HG02970 (cell line): ENCODE data around the gene PAK2.
"Not testable (repeated sequence)": the region's sequence is repeated elsewhere in the genome, so short reads cannot be mapped to it uniquely, and the experiment has no call there.

ENCODE experiments used
- ATAC-seq: cut with Tn5 transposase; IDR thresholded peaks from one replicate; pipeline ENCODE4 v1.9.1; 2021; ENCODE audit warnings: mild to moderate bottlenecking, moderate library complexity, moderate number of reproducible peaks; ENCODE audit not compliant: unreplicated experiment, low FRiP score

Gene PAK2

GRCh38 chr3:196739671-196740480 lies at the start of gene PAK2:
PAK2 (plus strand) TSS chr3:196739857; CDS start chr3:196782647, 42,790 bp downstream.
- ATAC-seq, result peak; percentile 85

- ATAC-seq, result no peak
These were observed 49.6 kb upstream of the PAK2 start for GRCh38 chr3:196689941-196690660.

GRCh38 chr3:196691386-196691785 lies 48.3 kb upstream of the PAK2 start:
- no peak for ATAC-seq

- no peak for ATAC-seq
These were observed 45.4 kb upstream of the PAK2 start for GRCh38 chr3:196694202-196694638.

- ATAC-seq, result no peak
These were observed 44.5 kb upstream of the PAK2 start for GRCh38 chr3:196694941-196695848.

- no peak for ATAC-seq
These were observed 43.8 kb upstream of the PAK2 start for GRCh38 chr3:196695849-196696226.

GRCh38 chr3:196697270-196697669 lies 42.4 kb upstream of the PAK2 start:
- ATAC-seq, result no peak

- ATAC-seq, result no peak
These were observed 39.9 kb upstream of the PAK2 start for GRCh38 chr3:196699749-196700148.

GRCh38 chr3:196700801-196701200 lies 38.9 kb upstream of the PAK2 start:
- no peak for ATAC-seq

GRCh38 chr3:196706327-196706726 lies 33.3 kb upstream of the PAK2 start:
- no peak for ATAC-seq

- no peak for ATAC-seq
These were observed 32.9 kb upstream of the PAK2 start for GRCh38 chr3:196706731-196707130.

- no peak for ATAC-seq
These were observed 32.1 kb upstream of the PAK2 start for GRCh38 chr3:196707566-196707965.

GRCh38 chr3:196708467-196708866 lies 31.2 kb upstream of the PAK2 start:
- no peak for ATAC-seq

- peak; percentile 74 for ATAC-seq
These were observed 27.7 kb upstream of the PAK2 start, which contains the start of the genes CEP19 and PIGX for GRCh38 chr3:196711838-196712513. CEP19 (minus strand) TSS chr3:196712250; CDS start chr3:196708657, 3,593 bp downstream. PIGX (plus strand) TSS chr3:196712377.

GRCh38 chr3:196712514-196713413 lies 26.9 kb upstream of the PAK2 start:
- ATAC-seq, result peak; percentile 56

GRCh38 chr3:196717162-196717561 lies 22.5 kb upstream of the PAK2 start:
- ATAC-seq, result not testable (repeated sequence)

GRCh38 chr3:196721097-196721496 lies 18.6 kb upstream of the PAK2 start:
- ATAC-seq, result no peak

GRCh38 chr3:196726788-196727675 lies 12.6 kb upstream of the PAK2 start:
- ATAC-seq, result no peak
